DND-41 (cell line): Measurements from ENCODE around the gene CSTA.

Experiments used
- CTCF ChIP-seq: IDR thresholded peaks from 2 replicates; pipeline ENCODE4 v1.5.1; 2012; ENCODE audit warnings: borderline replicate concordance, low read length, moderate library complexity, mild to moderate bottlenecking; ENCODE audit not compliant: poor library complexity, severe bottlenecking; ENCODE audit errors: extremely low read depth
- EZH2 ChIP-seq: IDR thresholded peaks from 3 replicates; pipeline ENCODE4 v1.6.1; 2012; ENCODE audit warnings: borderline replicate concordance, low read depth, mild to moderate bottlenecking, moderate library complexity, low read length, inconsistent platforms; ENCODE audit not compliant: severe bottlenecking

GRCh38 chr3:122358703-122359032, 33.6 kb downstream of the CSTA start:
- TF ChIP-seq CTCF (no peak), EZH2 (no peak)
